Measurements from ENCODE around the gene MRFAP1.

- TF ChIP-seq CTCF (IDR thresholded peaks at IDR 0.05) = no peak
- TF ChIP-seq POLR2A (IDR thresholded peaks at IDR 0.05) = no peak
Observed at GRCh38 chr4:6657242-6658208, 17.0 kb downstream of the MRFAP1 start.

All from lower leg skin (tissue), 3 donors.